GM20000 (cell line): ENCODE measurements around the gene ABCB9.
"Not testable (repeated sequence)": the region's sequence is repeated elsewhere in the genome, so short reads cannot be mapped to it uniquely, and the experiment has no call there.

Experiments used
- DNase-seq: peaks from one replicate; pipeline ENCODE4 v3.0.0; 2012; ENCODE audit warnings: low spot score
- CTCF ChIP-seq: IDR thresholded peaks from 2 replicates; pipeline ENCODE4 v1.5.1; 2012; ENCODE audit warnings: mild to moderate bottlenecking, control low read depth; ENCODE audit errors: extremely low read depth, missing control alignments

ABCB9 gene

GRCh38 chr12:122948605-122949004 is 17.7 kb downstream of the ABCB9 start:
- DNase-seq = no peak
- TF ChIP-seq CTCF = no peak

GRCh38 chr12:122947352-122947792 is 18.9 kb downstream of the ABCB9 start:
- DNase-seq = no peak
- TF ChIP-seq CTCF = no peak

- TF ChIP-seq CTCF = no peak
- peak; percentile 75 for DNase-seq
Observed at GRCh38 chr12:122946690-122947341, 19.4 kb downstream of the ABCB9 start.

GRCh38 chr12:122944605-122945592 is 21.4 kb downstream of the ABCB9 start:
- TF ChIP-seq CTCF = no peak
- no peak for DNase-seq

GRCh38 chr12:122943196-122943595 is 23.1 kb downstream of the ABCB9 start:
- no peak for TF ChIP-seq CTCF
- DNase-seq = no peak

- DNase-seq = no peak
Observed at GRCh38 chr12:122942637-122943036, 23.6 kb downstream of the ABCB9 start.

GRCh38 chr12:122941351-122941750 is 24.9 kb downstream of the ABCB9 start:
- not testable (repeated sequence) for DNase-seq

More at GRCh38 chr12:122942637-122943036, 23.6 kb downstream of the ABCB9 start:
- TF ChIP-seq CTCF = no peak
